GM13977 (cell line): ENCODE data around the gene PAAF1.

Experiments used
- DNase-seq: peaks from one replicate; pipeline ENCODE4 v3.0.0; 2012; ENCODE audit warnings: low spot score
- in situ Hi-C: fragments of 300-500 bp; cut with MboI; formaldehyde crosslinking; loops from one replicate; pipeline ENCODE4 v1.12.0; 2022; ENCODE audit warnings: low sequenced_read_pairs, low pct_unique_long_range_greater_than_20kb, mixed read lengths, inconsistent platforms; ENCODE audit not compliant: unreplicated experiment
- TF ChIP-seq, protein P1 (sequence below): IDR thresholded peaks from 2 replicates; pipeline ENCODE4 v1.5.1; 2012; ENCODE audit warnings: mild to moderate bottlenecking, control low read depth; ENCODE audit not compliant: insufficient read depth; ENCODE audit errors: extremely low read depth, missing control alignments

The PAAF1 gene

DNA sequence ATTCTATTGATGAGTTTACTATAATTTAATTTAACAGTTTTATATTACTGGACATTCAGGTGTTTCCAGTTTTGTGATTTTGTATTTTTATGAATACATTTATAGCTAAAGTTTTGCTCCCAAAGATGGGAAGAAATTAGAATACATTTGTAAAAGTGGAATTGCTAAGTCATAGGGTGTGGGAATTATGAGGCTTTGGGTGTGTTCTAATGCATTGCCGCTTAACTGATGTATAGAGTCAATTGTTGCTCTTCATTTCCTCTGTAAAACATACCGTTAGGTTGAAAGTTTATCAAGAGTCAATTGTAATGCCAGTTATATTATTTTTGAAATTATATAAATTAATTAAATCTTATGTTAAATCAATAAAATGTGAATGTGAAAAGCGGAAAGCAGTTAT lies 16.2 kb downstream of the PAAF1 start:
- TF ChIP-seq, protein P1, sequence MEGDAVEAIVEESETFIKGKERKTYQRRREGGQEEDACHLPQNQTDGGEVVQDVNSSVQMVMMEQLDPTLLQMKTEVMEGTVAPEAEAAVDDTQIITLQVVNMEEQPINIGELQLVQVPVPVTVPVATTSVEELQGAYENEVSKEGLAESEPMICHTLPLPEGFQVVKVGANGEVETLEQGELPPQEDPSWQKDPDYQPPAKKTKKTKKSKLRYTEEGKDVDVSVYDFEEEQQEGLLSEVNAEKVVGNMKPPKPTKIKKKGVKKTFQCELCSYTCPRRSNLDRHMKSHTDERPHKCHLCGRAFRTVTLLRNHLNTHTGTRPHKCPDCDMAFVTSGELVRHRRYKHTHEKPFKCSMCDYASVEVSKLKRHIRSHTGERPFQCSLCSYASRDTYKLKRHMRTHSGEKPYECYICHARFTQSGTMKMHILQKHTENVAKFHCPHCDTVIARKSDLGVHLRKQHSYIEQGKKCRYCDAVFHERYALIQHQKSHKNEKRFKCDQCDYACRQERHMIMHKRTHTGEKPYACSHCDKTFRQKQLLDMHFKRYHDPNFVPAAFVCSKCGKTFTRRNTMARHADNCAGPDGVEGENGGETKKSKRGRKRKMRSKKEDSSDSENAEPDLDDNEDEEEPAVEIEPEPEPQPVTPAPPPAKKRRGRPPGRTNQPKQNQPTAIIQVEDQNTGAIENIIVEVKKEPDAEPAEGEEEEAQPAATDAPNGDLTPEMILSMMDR = no peak
- in situ Hi-C loops = no loop called here
- DNase-seq = no peak

DNA sequence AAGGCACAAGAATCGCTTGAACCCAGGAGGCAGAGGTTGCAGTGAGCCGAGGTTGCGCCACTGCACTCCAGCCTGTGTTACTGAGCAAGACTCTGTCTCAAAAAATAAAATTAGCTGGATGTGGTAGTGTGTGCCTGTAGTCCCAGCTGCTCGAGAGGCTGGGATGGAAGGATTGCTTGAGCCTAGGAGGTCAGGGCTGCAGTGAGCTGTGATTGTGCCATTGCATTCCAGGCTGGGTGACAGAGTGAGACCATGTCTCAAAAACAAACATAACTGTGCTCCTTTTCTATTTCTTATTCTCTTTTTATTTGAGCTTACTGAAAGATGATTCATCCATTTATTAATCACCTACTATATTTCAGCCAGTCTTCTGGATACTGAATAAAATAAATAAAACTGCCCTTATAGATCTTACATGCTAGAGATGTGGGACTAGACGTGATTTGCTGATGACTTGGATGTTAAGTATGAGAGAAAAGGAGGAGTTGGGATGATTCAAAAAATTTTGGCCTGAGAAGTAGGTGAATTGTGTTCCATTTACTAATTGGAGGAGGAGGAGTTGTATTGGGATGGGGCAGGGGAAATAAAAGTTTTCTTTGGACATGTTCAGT lies 18.0 kb downstream of the PAAF1 start:
- TF ChIP-seq, protein P1 = no peak
- in situ Hi-C loops = no loop called here
- DNase-seq = no peak

DNA sequence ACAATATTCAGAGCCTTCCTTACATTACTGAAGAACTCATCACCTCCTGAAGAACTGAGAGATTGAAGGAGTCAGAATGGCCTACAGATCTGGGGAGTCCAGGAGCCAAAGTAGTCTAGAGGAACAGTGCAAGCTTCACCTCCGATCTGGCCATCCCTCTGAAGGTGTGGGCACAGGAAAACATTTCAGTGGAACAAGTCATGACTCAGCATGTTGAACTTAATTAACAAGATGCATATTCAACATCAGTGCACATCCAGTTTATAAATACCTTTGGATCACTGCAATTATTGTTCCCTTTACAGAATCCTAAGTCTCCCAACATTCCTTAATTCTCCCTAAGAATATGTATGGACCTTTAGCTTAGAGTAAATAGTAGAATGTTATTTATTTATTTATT lies 25.5 kb downstream of the PAAF1 start:
- in situ Hi-C loops = no loop called here
- no peak for DNase-seq
- TF ChIP-seq, protein P1 = no peak

DNA sequence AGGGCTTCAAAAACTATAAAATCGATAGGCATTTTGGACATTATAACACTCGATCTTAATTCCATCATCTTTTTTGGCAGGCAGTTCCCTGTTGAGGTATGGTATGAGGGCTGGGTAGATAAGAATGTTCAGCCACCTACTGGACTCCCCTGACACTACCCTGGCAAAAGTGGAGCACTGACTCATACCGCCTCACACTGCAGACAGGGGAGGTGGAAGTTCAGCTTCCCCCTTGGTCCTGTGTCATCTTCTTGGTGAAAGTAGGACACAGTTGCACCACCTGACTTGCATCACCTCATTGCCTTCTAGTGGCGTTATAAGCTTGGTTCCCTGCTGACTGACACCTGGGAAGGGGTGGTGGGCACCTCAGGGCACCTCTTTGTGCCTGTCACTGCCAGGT lies 30.4 kb downstream of the PAAF1 start:
- DNase-seq = no peak
- TF ChIP-seq, protein P1 = no peak
- in situ Hi-C loops = no loop called here

DNA sequence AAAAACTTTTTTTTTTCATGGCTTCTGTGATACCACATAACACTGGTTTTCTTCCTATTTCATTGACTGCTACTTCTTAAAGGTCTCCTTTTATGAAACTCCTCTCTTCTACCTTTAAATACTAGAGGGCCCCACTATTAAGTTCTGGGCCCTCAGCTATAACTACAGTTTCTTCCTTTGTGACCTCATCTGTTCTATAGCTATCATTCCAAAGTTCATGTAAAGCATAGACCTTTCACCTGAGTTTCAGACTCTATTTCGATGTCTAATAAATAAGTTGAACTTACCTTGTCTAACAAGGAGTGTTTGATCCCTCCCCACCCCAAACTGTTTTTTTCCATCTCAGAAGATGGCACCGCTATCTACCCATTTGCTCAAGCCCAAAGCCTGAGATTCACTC lies 35.2 kb downstream of the PAAF1 start:
- in situ Hi-C loops = no loop called here
- no peak for DNase-seq
- TF ChIP-seq, protein P1 = no peak

DNA sequence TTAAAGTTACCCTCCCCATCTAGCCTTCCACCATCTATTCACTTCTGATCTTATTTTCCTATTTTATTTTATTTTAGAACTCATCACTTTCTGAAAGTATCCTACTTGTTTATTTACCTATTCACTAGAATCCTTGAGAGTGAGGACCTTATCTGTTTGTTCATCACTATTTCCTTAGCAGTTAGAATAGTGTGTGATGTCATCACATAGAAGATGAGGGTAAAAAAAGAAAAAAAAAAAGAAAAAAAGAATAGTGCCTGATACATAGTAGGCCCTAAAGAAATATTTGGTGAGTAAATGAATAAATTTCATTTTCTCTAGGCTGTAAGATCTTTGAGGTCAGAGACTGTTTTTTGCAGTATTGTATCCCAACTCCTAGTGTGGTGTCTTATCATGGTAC lies 36.7 kb downstream of the PAAF1 start:
- TF ChIP-seq, protein P1 = no peak
- DNase-seq = no peak
- in situ Hi-C loops = no loop called here

DNA sequence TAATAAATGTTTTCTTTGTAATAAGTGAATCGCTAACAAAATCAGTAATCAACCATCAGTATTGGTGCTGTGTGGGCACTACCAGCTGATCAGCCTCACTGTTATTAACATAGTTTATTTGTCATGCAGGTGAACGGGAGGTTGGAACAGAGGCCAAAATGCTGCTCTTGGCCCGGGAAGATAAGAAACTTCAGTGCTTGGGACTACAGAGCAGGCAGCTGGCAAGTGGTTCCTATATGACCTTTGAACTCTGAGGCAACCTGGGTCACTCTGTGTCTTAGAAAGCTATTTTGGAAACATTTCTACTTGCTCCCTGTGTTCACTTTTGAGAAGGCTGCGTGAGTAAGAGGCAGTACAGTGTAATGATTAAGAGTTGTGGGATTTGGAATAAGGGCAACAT lies 37.5 kb downstream of the PAAF1 start:
- TF ChIP-seq, protein P1 = no peak
- in situ Hi-C loops = no loop called here
- DNase-seq = no peak
